Body of pancreas (tissue), 4 donors: ENCODE data around the gene FSTL5.

Experiments used
- CTCF ChIP-seq, 7 experiments: fragments of 450-650 bp in 4 of 7; fragments of 200-600 bp in 3 of 7; sonication (generic) in 3 of 7; IDR thresholded peaks; one replicate each; pipeline ENCODE4 v1.5.1; 2016 to 2019; ENCODE audit warnings: antibody characterized with exemption in 7 of 7
- POLR2A ChIP-seq, 3 donors: fragments of 450-650 bp; IDR thresholded peaks; one replicate each; pipeline ENCODE4 v1.6.1; 2016; ENCODE audit warnings: antibody characterized with exemption in 3 of 3, mild to moderate bottlenecking in 2 of 3

GRCh38 chr4:161829591-161829990, 334.2 kb downstream of the FSTL5 start:
- TF ChIP-seq CTCF (IDR thresholded peaks at IDR 0.05) = no peak
- no peak for TF ChIP-seq POLR2A (IDR thresholded peaks at IDR 0.05)
